CD8-positive, alpha-beta memory T cell (primary cell): ENCODE results near the gene NFE2L2. TPM values are rescaled to one million over a fixed set of nuclear protein-coding genes. Genes with fewer than 3 reads are reported as not detected.
A peak's percentile ranks its signal among the peaks of the same experiment; 100 is the strongest.
"Not testable (repeated sequence)": the region's sequence is repeated elsewhere in the genome, so short reads cannot be mapped to it uniquely, and the experiment has no call there.

Experiments used
- CTCF ChIA-PET: fragments of 350-600 bp; sonication (Branson Sonifier 250); formaldehyde crosslinking; loops from one replicate; lab custom pipeline; 2021; ENCODE audit warnings: antibody characterized with exemption; lab: Charles Lee
- POLR2A ChIA-PET: fragments of 350-600 bp; sonication (Branson Sonifier 250); formaldehyde crosslinking; loops from one replicate; lab custom pipeline; 2021; ENCODE audit warnings: antibody characterized with exemption; lab: Charles Lee
- DNase-seq, 5 donors: peaks; one replicate each; pipeline versions ENCODE4 v3.0.0 to v3.0.0-alpha.2; 2020 to 2022; ENCODE audit warnings: mixed read lengths in 1 of 5
- H3K27ac ChIP-seq: one replicate; pipeline ENCODE4 v1.7.0; 2013; ENCODE audit warnings: low read depth, mild to moderate bottlenecking, low read length, moderate library complexity
- H3K27me3 ChIP-seq: 2 replicates; pipeline ENCODE4 v1.7.0; 2013; ENCODE audit warnings: low read length, mild to moderate bottlenecking; ENCODE audit not compliant: insufficient read depth, poor library complexity, severe bottlenecking
- H3K36me3 ChIP-seq: 2 replicates; pipeline ENCODE4 v1.7.0; 2013; ENCODE audit warnings: mild to moderate bottlenecking, low read length, moderate library complexity; ENCODE audit not compliant: insufficient read depth
- H3K4me1 ChIP-seq: 2 replicates; pipeline ENCODE4 v1.7.0; 2013; ENCODE audit warnings: mild to moderate bottlenecking, low read length, moderate library complexity; ENCODE audit not compliant: insufficient read depth
- H3K4me3 ChIP-seq: 2 replicates; pipeline ENCODE4 v1.7.0; 2013; ENCODE audit warnings: mild to moderate bottlenecking, low read length
- H3K9me3 ChIP-seq: 2 replicates; pipeline ENCODE4 v1.7.0; 2013; ENCODE audit warnings: mild to moderate bottlenecking, low read length
- H3K27ac Mint-ChIP-seq, 8 donors: one replicate each; pipeline ENCODE4 v1.8.0; 2020 to 2021; ENCODE audit warnings: mixed read lengths in 8 of 8, mild to moderate bottlenecking in 6 of 8, inconsistent platforms in 3 of 8, moderate library complexity in 3 of 8
- H3K27me3 Mint-ChIP-seq, 2 donors: one replicate each; pipeline ENCODE4 v1.8.0; 2020 to 2021; ENCODE audit warnings: mixed read lengths in 2 of 2, mild to moderate bottlenecking in 1 of 2, moderate library complexity in 1 of 2
- H3K36me3 Mint-ChIP-seq, 3 donors: one replicate each; pipeline ENCODE4 v1.8.0; 2020 to 2021; ENCODE audit warnings: mixed read lengths in 3 of 3, inconsistent platforms in 1 of 3, mild to moderate bottlenecking in 1 of 3
- H3K4me1 Mint-ChIP-seq, 3 donors: one replicate each; pipeline ENCODE4 v1.8.0; 2020 to 2021; ENCODE audit warnings: mixed read lengths in 3 of 3, inconsistent platforms in 1 of 3, mild to moderate bottlenecking in 1 of 3
- H3K4me3 Mint-ChIP-seq, 7 donors: one replicate each; pipeline ENCODE4 v1.8.0; 2020 to 2021; ENCODE audit warnings: mixed read lengths in 7 of 7, mild to moderate bottlenecking in 6 of 7, moderate library complexity in 4 of 7, inconsistent platforms in 2 of 7
- H3K9me3 Mint-ChIP-seq, 5 donors: one replicate each; pipeline ENCODE4 v1.8.0; 2020 to 2022; ENCODE audit warnings: mixed read lengths in 5 of 5, mild to moderate bottlenecking in 3 of 5, moderate library complexity in 2 of 5, inconsistent platforms in 1 of 5
- polyA plus RNA-seq: library from polyadenylated mRNA; unstranded; fragments of 300-500 nt; fragmentation: Illumina TruSeq; gene quantifications from one replicate; pipeline ENCODE4 v1.2.3, GENCODE V29; 2021
- total RNA-seq, 2 experiments: library from RNA; stranded (reverse); gene quantifications; one replicate each; pipeline ENCODE4 v1.2.3, GENCODE V29; 2021

NFE2L2 gene
- total and polyA plus RNA-seq, 3 experiments from 2014 or later: 47.7 to 63.0 (median 58.0) TPM

GRCh38 chr2:177232098-177232704 is 32.3 kb downstream of the NFE2L2 start:
- no peaks in the 10 kb centered on the region for H3K4me1 ChIP-seq
- H3K27me3 ChIP-seq: no peaks in the 10 kb centered on the region
- H3K36me3 Mint-ChIP-seq: peaks cover 6 to 78% (median 17%) of the 10 kb centered on the region in 3 donors
- peaks cover 37 to 73% (median 51%) of the 10 kb centered on the region in 3 donors for H3K4me1 Mint-ChIP-seq
- no peak overlapping the region for H3K4me3 Mint-ChIP-seq
- peaks cover 31% of the 10 kb centered on the region for H3K36me3 ChIP-seq
- ChIA-PET POLR2A (interaction anchor here (1.0 to 2.2 kb wide), 2 partner anchors 20 to 31 kb away, joined by 3 to 10 read pairs; partner anchors contain the start of gene HNRNPA3), CTCF (interaction anchor here (2.0 to 2.1 kb wide), 2 partner anchors 8 to 31 kb away, joined by 7 to 11 read pairs; no protein-coding TSS in a partner anchor)
- H3K27ac ChIP-seq: no peak overlapping the region
- H3K9me3 Mint-ChIP-seq: no peaks in the 10 kb centered on the region
- no peak overlapping the region for H3K4me3 ChIP-seq
- H3K27ac Mint-ChIP-seq: peak overlapping the region in 3 of 8 donors; percentile 17 to 71 (median 20)
- no peak for DNase-seq
- H3K9me3 ChIP-seq: no peaks in the 10 kb centered on the region
- H3K27me3 Mint-ChIP-seq: no peaks in the 10 kb centered on the region

GRCh38 chr2:177231270-177231669 is 33.3 kb downstream of the NFE2L2 start:
- ChIA-PET POLR2A (interaction anchor here (0.9 kb wide), 1 partner anchor 34 kb away, joined by 3 read pairs; no protein-coding TSS in a partner anchor), CTCF (interaction anchor here (1.0 to 2.1 kb wide), 4 partner anchors 9 to 67 kb away, joined by 4 to 11 read pairs (median 6); no protein-coding TSS in a partner anchor)
- H3K36me3 ChIP-seq: peaks cover 31% of the 10 kb centered on the region
- peaks cover 36 to 72% (median 57%) of the 10 kb centered on the region in 3 donors for H3K4me1 Mint-ChIP-seq
- H3K27me3 Mint-ChIP-seq: no peaks in the 10 kb centered on the region
- no peak overlapping the region for H3K27ac ChIP-seq
- no peak for DNase-seq
- H3K27ac Mint-ChIP-seq: peak overlapping the region in 6 of 8 donors; percentile 11 to 69 (median 52)
- H3K27me3 ChIP-seq: no peaks in the 10 kb centered on the region
- no peak overlapping the region for H3K4me3 ChIP-seq
- H3K9me3 ChIP-seq: no peaks in the 10 kb centered on the region
- no peaks in the 10 kb centered on the region for H3K4me1 ChIP-seq
- H3K36me3 Mint-ChIP-seq: peaks cover 6 to 79% (median 17%) of the 10 kb centered on the region in 3 donors
- H3K9me3 Mint-ChIP-seq: no peaks in the 10 kb centered on the region
- peak overlapping the region in 1 of 7 donors; percentile 62 for H3K4me3 Mint-ChIP-seq

- ChIA-PET POLR2A (interaction anchor here (0.5 to 1.3 kb wide), 4 partner anchors 10 to 65 kb away, joined by 3 to 6 read pairs (median 5); no protein-coding TSS in a partner anchor), CTCF (interaction anchor here (0.7 to 5.7 kb wide), 4 partner anchors 33 to 64 kb away, joined by 3 to 38 read pairs (median 3); partner anchors contain the start of gene NFE2L2)
- Histone ChIP-seq H3K27me3 (no peaks in the 10 kb centered on the region), H3K4me3 (no peak overlapping the region), H3K27ac (no peak overlapping the region), H3K36me3 (peaks cover 35% of the 10 kb centered on the region), H3K9me3 (no peaks in the 10 kb centered on the region), H3K4me1 (no peaks in the 10 kb centered on the region)
- Mint-ChIP-seq H3K4me3 (peak overlapping the region in 1 of 7 donors; percentile 28), H3K9me3 (no peaks in the 10 kb centered on the region), H3K27me3 (no peaks in the 10 kb centered on the region), H3K4me1 (peaks cover 34 to 64% (median 51%) of the 10 kb centered on the region in 3 donors), H3K36me3 (peaks cover 6 to 78% (median 20%) of the 10 kb centered on the region in 3 donors), H3K27ac (peak overlapping the region in 7 of 8 donors; percentile 44 to 94 (median 69))
- no peak for DNase-seq
These were observed 34.9 kb downstream of the NFE2L2 start for GRCh38 chr2:177229442-177230242.

GRCh38 chr2:177225965-177226360 is 38.6 kb downstream of the NFE2L2 start:
- no peak overlapping the region for H3K4me3 Mint-ChIP-seq
- Histone ChIP-seq H3K4me3 (no peak overlapping the region), H3K27ac (no peak overlapping the region), H3K36me3 (peaks cover 35% of the 10 kb centered on the region), H3K27me3 (no peaks in the 10 kb centered on the region), H3K9me3 (no peaks in the 10 kb centered on the region), H3K4me1 (peaks cover under 1% of the 10 kb centered on the region)
- DNase-seq: no peak
- CTCF ChIA-PET: interaction anchor here (0.9 to 5.7 kb wide), 2 partner anchors 11 to 38 kb away, joined by 3 to 38 read pairs; partner anchors contain the start of gene NFE2L2
- no peaks in the 10 kb centered on the region for H3K27me3 Mint-ChIP-seq
- peak overlapping the region in 5 of 8 donors; percentile 17 to 63 (median 30) for H3K27ac Mint-ChIP-seq
- H3K9me3 Mint-ChIP-seq: no peaks in the 10 kb centered on the region
- POLR2A ChIA-PET: interaction anchor here (0.6 to 3.8 kb wide), 4 partner anchors 11 to 38 kb away, joined by 5 to 16 read pairs (median 6); no protein-coding TSS in a partner anchor
- peaks cover 8 to 71% (median 22%) of the 10 kb centered on the region in 3 donors for H3K36me3 Mint-ChIP-seq
- H3K4me1 Mint-ChIP-seq: peaks cover 36 to 61% (median 55%) of the 10 kb centered on the region in 3 donors

GRCh38 chr2:177223436-177223835 is 41.1 kb downstream of the NFE2L2 start:
- H3K9me3 ChIP-seq, DNase-seq, H3K27ac ChIP-seq, H3K4me3 Mint-ChIP-seq, H3K9me3 Mint-ChIP-seq, H3K4me3 ChIP-seq, H3K27me3 ChIP-seq, H3K27me3 Mint-ChIP-seq, POLR2A ChIA-PET: not testable (repeated sequence)
- Histone ChIP-seq H3K36me3 (peaks cover 43% of the 10 kb centered on the region), H3K4me1 (peaks cover 16% of the 10 kb centered on the region)
- Mint-ChIP-seq H3K27ac (peak overlapping the region in 1 of 8 donors; percentile 11), H3K36me3 (peaks cover 5 to 71% (median 27%) of the 10 kb centered on the region in 3 donors), H3K4me1 (peaks cover 38 to 60% (median 58%) of the 10 kb centered on the region in 3 donors)
- CTCF ChIA-PET: interaction anchor here (1.1 kb wide), 1 partner anchor 11 kb away, joined by 3 read pairs; no protein-coding TSS in a partner anchor

- Histone ChIP-seq H3K9me3 (no peaks in the 10 kb centered on the region), H3K4me3 (no peak overlapping the region), H3K27ac (no peak overlapping the region), H3K4me1 (peaks cover 25% of the 10 kb centered on the region), H3K27me3 (no peaks in the 10 kb centered on the region), H3K36me3 (peaks cover 57% of the 10 kb centered on the region)
- Mint-ChIP-seq H3K27me3 (peaks cover 0 to 2% of the 10 kb centered on the region in 2 donors), H3K4me1 (peaks cover 42 to 64% (median 63%) of the 10 kb centered on the region in 3 donors), H3K4me3 (no peak overlapping the region), H3K27ac (peak overlapping the region; percentile 17 to 68 (median 40)), H3K36me3 (peaks cover 10 to 75% (median 30%) of the 10 kb centered on the region in 3 donors), H3K9me3 (no peaks in the 10 kb centered on the region)
- no peak for DNase-seq
- CTCF ChIA-PET: interaction anchor here (2.8 kb wide), 1 partner anchor 42 kb away, joined by 15 read pairs; the partner anchor contains the start of gene NFE2L2
- POLR2A ChIA-PET: interaction anchor here (2.1 kb wide), 1 partner anchor 41 kb away, joined by 6 read pairs; no protein-coding TSS in a partner anchor
These were observed 42.6 kb downstream of the NFE2L2 start for GRCh38 chr2:177221970-177222369.

- Mint-ChIP-seq H3K9me3 (no peaks in the 10 kb centered on the region), H3K36me3 (peaks cover 12 to 79% (median 32%) of the 10 kb centered on the region in 3 donors), H3K27ac (peak overlapping the region in 6 of 8 donors; percentile 24 to 67 (median 44)), H3K4me3 (no peak overlapping the region), H3K4me1 (peaks cover 45 to 66% (median 65%) of the 10 kb centered on the region in 3 donors), H3K27me3 (peaks cover 0 to 2% of the 10 kb centered on the region in 2 donors)
- Histone ChIP-seq H3K27ac (no peak overlapping the region), H3K36me3 (peaks cover 61% of the 10 kb centered on the region), H3K9me3 (no peaks in the 10 kb centered on the region), H3K4me3 (no peak overlapping the region), H3K27me3 (no peaks in the 10 kb centered on the region), H3K4me1 (peaks cover 28% of the 10 kb centered on the region)
- DNase-seq: no peak
- ChIA-PET POLR2A (interaction anchor here (2.1 kb wide), 1 partner anchor 41 kb away, joined by 6 read pairs; no protein-coding TSS in a partner anchor), CTCF (interaction anchor here (2.8 kb wide), 1 partner anchor 42 kb away, joined by 15 read pairs; the partner anchor contains the start of gene NFE2L2)
These were observed 43.0 kb downstream of the NFE2L2 start for GRCh38 chr2:177221534-177221933.
